Gastrocnemius medialis (tissue), 4 donors: ENCODE measurements around the gene PDE6G.

Experiments
- POLR2A ChIP-seq, 2 donors: fragments of 450-650 bp; IDR thresholded peaks; one replicate each; pipeline ENCODE4 v1.6.1; 2017; ENCODE audit warnings: antibody characterized with exemption in 2 of 2, mild to moderate bottlenecking in 2 of 2, moderate library complexity in 2 of 2
- TF ChIP-seq, protein P1 (sequence below), 5 experiments: fragments of 450-650 bp in 3 of 5; fragments of 200-600 bp in 2 of 5; sonication (generic) in 2 of 5; IDR thresholded peaks in 4 of 5; conservative IDR thresholded peaks in 1 of 5; 1 replicate in 4 of 5; 2 replicates in 1 of 5; pipeline ENCODE4 v1.5.1; 2016 to 2019; ENCODE audit warnings: antibody characterized with exemption in 5 of 5, mild to moderate bottlenecking in 3 of 5, moderate library complexity in 3 of 5

DNA sequence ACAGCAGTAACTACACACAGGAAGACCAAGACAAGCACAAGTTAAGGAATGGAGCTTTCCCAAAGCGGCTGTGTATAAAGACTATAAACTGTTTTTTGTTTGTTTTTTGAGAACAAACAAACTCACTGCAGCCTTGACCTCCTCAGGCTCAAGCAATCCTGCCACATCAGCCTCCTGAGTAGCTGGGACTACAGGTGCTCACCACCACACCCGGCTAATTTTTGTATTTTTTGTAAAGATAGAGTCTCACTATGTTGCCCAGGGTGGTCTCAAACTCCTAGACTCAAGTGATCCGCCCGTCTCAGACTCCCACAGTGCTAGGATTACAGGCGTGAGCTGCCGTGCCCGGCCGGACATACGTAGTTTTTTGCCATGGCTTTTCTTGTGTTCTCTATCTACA lies 4.1 kb upstream of the PDE6G start:
- TF ChIP-seq, protein P1, sequence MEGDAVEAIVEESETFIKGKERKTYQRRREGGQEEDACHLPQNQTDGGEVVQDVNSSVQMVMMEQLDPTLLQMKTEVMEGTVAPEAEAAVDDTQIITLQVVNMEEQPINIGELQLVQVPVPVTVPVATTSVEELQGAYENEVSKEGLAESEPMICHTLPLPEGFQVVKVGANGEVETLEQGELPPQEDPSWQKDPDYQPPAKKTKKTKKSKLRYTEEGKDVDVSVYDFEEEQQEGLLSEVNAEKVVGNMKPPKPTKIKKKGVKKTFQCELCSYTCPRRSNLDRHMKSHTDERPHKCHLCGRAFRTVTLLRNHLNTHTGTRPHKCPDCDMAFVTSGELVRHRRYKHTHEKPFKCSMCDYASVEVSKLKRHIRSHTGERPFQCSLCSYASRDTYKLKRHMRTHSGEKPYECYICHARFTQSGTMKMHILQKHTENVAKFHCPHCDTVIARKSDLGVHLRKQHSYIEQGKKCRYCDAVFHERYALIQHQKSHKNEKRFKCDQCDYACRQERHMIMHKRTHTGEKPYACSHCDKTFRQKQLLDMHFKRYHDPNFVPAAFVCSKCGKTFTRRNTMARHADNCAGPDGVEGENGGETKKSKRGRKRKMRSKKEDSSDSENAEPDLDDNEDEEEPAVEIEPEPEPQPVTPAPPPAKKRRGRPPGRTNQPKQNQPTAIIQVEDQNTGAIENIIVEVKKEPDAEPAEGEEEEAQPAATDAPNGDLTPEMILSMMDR (IDR thresholded peaks at IDR 0.05 in 4 of 5, conservative IDR thresholded peaks at IDR 0.05 in 1 of 5), result no peak
- no peak for TF ChIP-seq POLR2A (IDR thresholded peaks at IDR 0.05)
